ENCODE results near the gene MDGA2.

DNA sequence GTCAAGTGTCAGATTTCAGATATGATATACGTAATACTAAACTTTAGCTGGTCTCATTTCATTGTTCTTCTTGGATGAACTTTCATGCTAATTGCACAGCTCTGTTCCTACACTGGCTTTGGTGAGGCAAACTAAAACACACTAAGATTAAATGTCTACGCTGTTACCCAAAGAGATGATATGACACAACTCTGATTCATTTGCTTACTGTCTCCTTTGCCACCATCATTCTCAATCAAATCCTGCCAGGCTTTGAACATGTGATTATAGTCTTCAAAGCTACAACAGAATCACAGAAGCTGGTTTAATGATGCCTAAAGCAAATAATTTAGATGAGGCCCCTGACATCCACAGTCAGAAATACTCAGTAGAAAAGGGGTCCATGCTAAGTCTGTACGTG lies 37.7 kb downstream of the MDGA2 start:
- TF ChIP-seq EZH2 (IDR thresholded peaks at IDR 0.05; ENCODE audit: borderline replicate concordance, low read depth, low read length) (no peak), POLR2AphosphoS5 (IDR thresholded peaks at IDR 0.05; ENCODE audit: control insufficient read depth, insufficient read depth, low read depth, low read length) (no peak), ETV1 (tag; conservative IDR thresholded peaks at IDR 0.05; ENCODE audit: low read depth) (no peak), MYC (IDR thresholded peaks at IDR 0.05; ENCODE audit: low read depth, low read length) (no peak), MYC (CRISPR knock-in tag; IDR thresholded peaks at IDR 0.05; ENCODE audit: borderline replicate concordance, low read depth) (no peak), YY1 (IDR thresholded peaks at IDR 0.05; ENCODE audit: borderline replicate concordance in 1 of 3, control insufficient read depth in 1 of 3, extremely low read depth in 1 of 3, insufficient read depth in 3 of 3, insufficient read length in 1 of 3, insufficient replicate concordance in 2 of 3, low read depth in 1 of 3, low read length in 2 of 3) (no peak), ZNF785 (CRISPR knock-in tag; IDR thresholded peaks at IDR 0.05) (no peak), JUND (IDR thresholded peaks at IDR 0.05; ENCODE audit: borderline replicate concordance, low read depth, low read length) (no peak), JUND (tag; IDR thresholded peaks at IDR 0.05; ENCODE audit: borderline replicate concordance, low read depth, low read length) (no peak), FOSL1 (tag; conservative IDR thresholded peaks at IDR 0.05) (no peak), SIN3B (IDR thresholded peaks at IDR 0.05; ENCODE audit: low read depth) (no peak), SIRT6 (IDR thresholded peaks at IDR 0.05; ENCODE audit: low read depth, low read length) (no peak)
- TF ChIP-seq, protein P1, sequence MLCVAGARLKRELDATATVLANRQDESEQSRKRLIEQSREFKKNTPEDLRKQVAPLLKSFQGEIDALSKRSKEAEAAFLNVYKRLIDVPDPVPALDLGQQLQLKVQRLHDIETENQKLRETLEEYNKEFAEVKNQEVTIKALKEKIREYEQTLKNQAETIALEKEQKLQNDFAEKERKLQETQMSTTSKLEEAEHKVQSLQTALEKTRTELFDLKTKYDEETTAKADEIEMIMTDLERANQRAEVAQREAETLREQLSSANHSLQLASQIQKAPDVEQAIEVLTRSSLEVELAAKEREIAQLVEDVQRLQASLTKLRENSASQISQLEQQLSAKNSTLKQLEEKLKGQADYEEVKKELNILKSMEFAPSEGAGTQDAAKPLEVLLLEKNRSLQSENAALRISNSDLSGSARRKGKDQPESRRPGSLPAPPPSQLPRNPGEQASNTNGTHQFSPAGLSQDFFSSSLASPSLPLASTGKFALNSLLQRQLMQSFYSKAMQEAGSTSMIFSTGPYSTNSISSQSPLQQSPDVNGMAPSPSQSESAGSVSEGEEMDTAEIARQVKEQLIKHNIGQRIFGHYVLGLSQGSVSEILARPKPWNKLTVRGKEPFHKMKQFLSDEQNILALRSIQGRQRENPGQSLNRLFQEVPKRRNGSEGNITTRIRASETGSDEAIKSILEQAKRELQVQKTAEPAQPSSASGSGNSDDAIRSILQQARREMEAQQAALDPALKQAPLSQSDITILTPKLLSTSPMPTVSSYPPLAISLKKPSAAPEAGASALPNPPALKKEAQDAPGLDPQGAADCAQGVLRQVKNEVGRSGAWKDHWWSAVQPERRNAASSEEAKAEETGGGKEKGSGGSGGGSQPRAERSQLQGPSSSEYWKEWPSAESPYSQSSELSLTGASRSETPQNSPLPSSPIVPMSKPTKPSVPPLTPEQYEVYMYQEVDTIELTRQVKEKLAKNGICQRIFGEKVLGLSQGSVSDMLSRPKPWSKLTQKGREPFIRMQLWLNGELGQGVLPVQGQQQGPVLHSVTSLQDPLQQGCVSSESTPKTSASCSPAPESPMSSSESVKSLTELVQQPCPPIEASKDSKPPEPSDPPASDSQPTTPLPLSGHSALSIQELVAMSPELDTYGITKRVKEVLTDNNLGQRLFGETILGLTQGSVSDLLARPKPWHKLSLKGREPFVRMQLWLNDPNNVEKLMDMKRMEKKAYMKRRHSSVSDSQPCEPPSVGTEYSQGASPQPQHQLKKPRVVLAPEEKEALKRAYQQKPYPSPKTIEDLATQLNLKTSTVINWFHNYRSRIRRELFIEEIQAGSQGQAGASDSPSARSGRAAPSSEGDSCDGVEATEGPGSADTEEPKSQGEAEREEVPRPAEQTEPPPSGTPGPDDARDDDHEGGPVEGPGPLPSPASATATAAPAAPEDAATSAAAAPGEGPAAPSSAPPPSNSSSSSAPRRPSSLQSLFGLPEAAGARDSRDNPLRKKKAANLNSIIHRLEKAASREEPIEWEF (CRISPR knock-in tag; IDR thresholded peaks at IDR 0.05), result no peak
- TF ChIP-seq, protein P2, sequence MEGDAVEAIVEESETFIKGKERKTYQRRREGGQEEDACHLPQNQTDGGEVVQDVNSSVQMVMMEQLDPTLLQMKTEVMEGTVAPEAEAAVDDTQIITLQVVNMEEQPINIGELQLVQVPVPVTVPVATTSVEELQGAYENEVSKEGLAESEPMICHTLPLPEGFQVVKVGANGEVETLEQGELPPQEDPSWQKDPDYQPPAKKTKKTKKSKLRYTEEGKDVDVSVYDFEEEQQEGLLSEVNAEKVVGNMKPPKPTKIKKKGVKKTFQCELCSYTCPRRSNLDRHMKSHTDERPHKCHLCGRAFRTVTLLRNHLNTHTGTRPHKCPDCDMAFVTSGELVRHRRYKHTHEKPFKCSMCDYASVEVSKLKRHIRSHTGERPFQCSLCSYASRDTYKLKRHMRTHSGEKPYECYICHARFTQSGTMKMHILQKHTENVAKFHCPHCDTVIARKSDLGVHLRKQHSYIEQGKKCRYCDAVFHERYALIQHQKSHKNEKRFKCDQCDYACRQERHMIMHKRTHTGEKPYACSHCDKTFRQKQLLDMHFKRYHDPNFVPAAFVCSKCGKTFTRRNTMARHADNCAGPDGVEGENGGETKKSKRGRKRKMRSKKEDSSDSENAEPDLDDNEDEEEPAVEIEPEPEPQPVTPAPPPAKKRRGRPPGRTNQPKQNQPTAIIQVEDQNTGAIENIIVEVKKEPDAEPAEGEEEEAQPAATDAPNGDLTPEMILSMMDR (IDR thresholded peaks at IDR 0.05 in 2 of 3, conservative IDR thresholded peaks at IDR 0.05 in 1 of 3; ENCODE audit: insufficient read depth in 2 of 3, low read depth in 1 of 3, low read length in 3 of 3), result no peak
- TF ChIP-seq, protein P3, sequence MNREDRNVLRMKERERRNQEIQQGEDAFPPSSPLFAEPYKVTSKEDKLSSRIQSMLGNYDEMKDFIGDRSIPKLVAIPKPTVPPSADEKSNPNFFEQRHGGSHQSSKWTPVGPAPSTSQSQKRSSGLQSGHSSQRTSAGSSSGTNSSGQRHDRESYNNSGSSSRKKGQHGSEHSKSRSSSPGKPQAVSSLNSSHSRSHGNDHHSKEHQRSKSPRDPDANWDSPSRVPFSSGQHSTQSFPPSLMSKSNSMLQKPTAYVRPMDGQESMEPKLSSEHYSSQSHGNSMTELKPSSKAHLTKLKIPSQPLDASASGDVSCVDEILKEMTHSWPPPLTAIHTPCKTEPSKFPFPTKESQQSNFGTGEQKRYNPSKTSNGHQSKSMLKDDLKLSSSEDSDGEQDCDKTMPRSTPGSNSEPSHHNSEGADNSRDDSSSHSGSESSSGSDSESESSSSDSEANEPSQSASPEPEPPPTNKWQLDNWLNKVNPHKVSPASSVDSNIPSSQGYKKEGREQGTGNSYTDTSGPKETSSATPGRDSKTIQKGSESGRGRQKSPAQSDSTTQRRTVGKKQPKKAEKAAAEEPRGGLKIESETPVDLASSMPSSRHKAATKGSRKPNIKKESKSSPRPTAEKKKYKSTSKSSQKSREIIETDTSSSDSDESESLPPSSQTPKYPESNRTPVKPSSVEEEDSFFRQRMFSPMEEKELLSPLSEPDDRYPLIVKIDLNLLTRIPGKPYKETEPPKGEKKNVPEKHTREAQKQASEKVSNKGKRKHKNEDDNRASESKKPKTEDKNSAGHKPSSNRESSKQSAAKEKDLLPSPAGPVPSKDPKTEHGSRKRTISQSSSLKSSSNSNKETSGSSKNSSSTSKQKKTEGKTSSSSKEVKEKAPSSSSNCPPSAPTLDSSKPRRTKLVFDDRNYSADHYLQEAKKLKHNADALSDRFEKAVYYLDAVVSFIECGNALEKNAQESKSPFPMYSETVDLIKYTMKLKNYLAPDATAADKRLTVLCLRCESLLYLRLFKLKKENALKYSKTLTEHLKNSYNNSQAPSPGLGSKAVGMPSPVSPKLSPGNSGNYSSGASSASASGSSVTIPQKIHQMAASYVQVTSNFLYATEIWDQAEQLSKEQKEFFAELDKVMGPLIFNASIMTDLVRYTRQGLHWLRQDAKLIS (CRISPR knock-in tag; IDR thresholded peaks at IDR 0.05), result no peak

Measured in K562 (cell line).